HL-60/S4 treated with phorbol 12-myristate 13-acetate at 8.2 ng/mL for 4 days and 3 days (cell line): ENCODE data around the gene HIPK1.

Source experiments
- in situ Hi-C: fragments of 300-500 bp; cut with MboI; formaldehyde crosslinking; loops from 2 replicates; pipeline ENCODE4 v1.15.0; 2022; ENCODE audit warnings: low sequenced_read_pairs

Gene HIPK1

GRCh38 chr1:113978863-113979702, 50.0 kb downstream of the HIPK1 start, which contains the start of gene OLFML3:
OLFML3 (plus strand) TSS chr1:113979474; CDS start chr1:113979517, 43 bp downstream.
- in situ Hi-C loops: loop anchor here (25.0 kb wide), 1 partner anchor 308 kb away; no protein-coding TSS in a partner anchor

- in situ Hi-C loops: loop anchor here (25.0 kb wide), 1 partner anchor 307 kb away; no protein-coding TSS in a partner anchor
Measured at GRCh38 chr1:113980110-113980509, 51.0 kb downstream of the HIPK1 start.

GRCh38 chr1:113981962-113982931, 53.1 kb downstream of the HIPK1 start:
- in situ Hi-C loops: loop anchor here (25.0 kb wide), 1 partner anchor 305 kb away; no protein-coding TSS in a partner anchor

- in situ Hi-C loops: loop anchor here (25.0 kb wide), 1 partner anchor 304 kb away; no protein-coding TSS in a partner anchor
Measured at GRCh38 chr1:113982949-113983348, 53.8 kb downstream of the HIPK1 start.

- in situ Hi-C loops: loop anchor here (25.0 kb wide), 1 partner anchor 304 kb away; no protein-coding TSS in a partner anchor
Measured at GRCh38 chr1:113983391-113983790, 54.3 kb downstream of the HIPK1 start.

GRCh38 chr1:113983826-113984225, 54.7 kb downstream of the HIPK1 start:
- in situ Hi-C loops: loop anchor here (25.0 kb wide), 1 partner anchor 303 kb away; no protein-coding TSS in a partner anchor

- in situ Hi-C loops: loop anchor here (25.0 kb wide), 1 partner anchor 303 kb away; no protein-coding TSS in a partner anchor
Measured at GRCh38 chr1:113984710-113985109, 55.6 kb downstream of the HIPK1 start.

GRCh38 chr1:113986802-113987201, 57.7 kb downstream of the HIPK1 start:
- in situ Hi-C loops: loop anchor here (25.0 kb wide), 1 partner anchor 300 kb away; no protein-coding TSS in a partner anchor

- in situ Hi-C loops: loop anchor here (25.0 kb wide), 1 partner anchor 300 kb away; no protein-coding TSS in a partner anchor
Measured at GRCh38 chr1:113987259-113987658, 58.1 kb downstream of the HIPK1 start.

- in situ Hi-C loops: loop anchor here (25.0 kb wide), 1 partner anchor 297 kb away; no protein-coding TSS in a partner anchor
Measured at GRCh38 chr1:113990530-113990929, 61.4 kb downstream of the HIPK1 start.

GRCh38 chr1:113990961-113991360, 61.8 kb downstream of the HIPK1 start:
- in situ Hi-C loops: loop anchor here (25.0 kb wide), 1 partner anchor 296 kb away; no protein-coding TSS in a partner anchor

- in situ Hi-C loops: loop anchor here (25.0 kb wide), 1 partner anchor 296 kb away; no protein-coding TSS in a partner anchor
Measured at GRCh38 chr1:113991467-113991997, 62.4 kb downstream of the HIPK1 start.

GRCh38 chr1:113993072-113993471, 63.9 kb downstream of the HIPK1 start:
- in situ Hi-C loops: loop anchor here (25.0 kb wide), 1 partner anchor 294 kb away; no protein-coding TSS in a partner anchor

GRCh38 chr1:113993766-113994165, 64.6 kb downstream of the HIPK1 start:
- in situ Hi-C loops: loop anchor here (25.0 kb wide), 1 partner anchor 294 kb away; no protein-coding TSS in a partner anchor

- in situ Hi-C loops: loop anchor here (25.0 kb wide), 1 partner anchor 292 kb away; no protein-coding TSS in a partner anchor
Measured at GRCh38 chr1:113995382-113995781, 66.3 kb downstream of the HIPK1 start.

- in situ Hi-C loops: loop anchor here (25.0 kb wide), 1 partner anchor 289 kb away; no protein-coding TSS in a partner anchor
Measured at GRCh38 chr1:113998361-113998760, 69.2 kb downstream of the HIPK1 start.

GRCh38 chr1:113999233-113999632, 70.1 kb downstream of the HIPK1 start:
- in situ Hi-C loops: loop anchor here (25.0 kb wide), 1 partner anchor 288 kb away; no protein-coding TSS in a partner anchor

- in situ Hi-C loops: loop anchor here (25.0 kb wide), 1 partner anchor 288 kb away; no protein-coding TSS in a partner anchor
Measured at GRCh38 chr1:113999799-114000198, 70.7 kb downstream of the HIPK1 start.

- in situ Hi-C loops: no loop called here
Measured at GRCh38 chr1:114000406-114000805, 71.3 kb downstream of the HIPK1 start.
